ENCODE data around the gene CELSR1. TPM values are rescaled to one million over a fixed set of nuclear protein-coding genes. Genes with fewer than 3 reads are reported as not detected.
"Not testable (repeated sequence)": the region's sequence is repeated elsewhere in the genome, so short reads cannot be mapped to it uniquely, and the experiment has no call there.

The CELSR1 gene
- polyA plus RNA-seq, 4 donors: 0.27 to 3.0 (median 1.9) TPM; not detected in 1

DNA sequence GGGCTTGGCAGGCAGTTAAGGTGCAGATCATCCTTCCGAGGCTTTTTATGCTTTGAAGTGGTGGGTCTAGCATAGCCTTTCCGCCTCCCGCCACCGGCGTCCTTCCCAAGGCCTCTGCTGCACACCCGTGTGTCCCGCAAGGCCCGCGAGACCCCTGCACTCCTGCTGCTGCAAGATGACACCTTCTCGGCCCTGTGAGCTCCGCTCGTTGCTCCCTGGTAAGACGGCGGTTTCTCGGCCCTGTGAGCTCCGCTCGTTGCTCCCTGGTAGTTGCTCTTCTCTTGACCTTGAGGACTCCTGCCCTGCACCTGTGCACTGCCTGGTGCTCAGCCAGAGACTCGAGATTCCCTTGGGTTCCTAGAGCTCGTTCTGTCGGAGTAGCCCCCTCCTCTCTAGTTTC lies 219.8 kb downstream of the CELSR1 start:
- H3K27me3 ChIP-seq (ENCODE audit: control insufficient read depth in 3 of 3, insufficient read depth in 3 of 3, low read length in 3 of 3): no peaks in the 10 kb centered on the region
- DNase-seq (no peak), FAIRE-seq (no peak)
- no peaks in the 10 kb centered on the region for H3K9me3 ChIP-seq (ENCODE audit: control insufficient read depth in 2 of 2, insufficient read depth in 1 of 2, low read depth in 1 of 2, low read length in 1 of 2)
- no peak overlapping the region for H3K27ac ChIP-seq (ENCODE audit: low read depth in 1 of 3, low read length in 2 of 3)
- 89 to 96% (median 93%) methylated on average over 20 of the region's 20 CpGs for WGBS, 3 donors
- H3K4me1 ChIP-seq (ENCODE audit: control insufficient read depth in 3 of 3, insufficient read depth in 2 of 3, low read depth in 1 of 3, low read length in 2 of 3): no peaks in the 10 kb centered on the region
- H3K4me3 ChIP-seq (ENCODE audit: low read depth in 1 of 3, low read length in 3 of 3): no peak overlapping the region
- H3K36me3 ChIP-seq (ENCODE audit: control insufficient read depth in 3 of 3, insufficient read depth in 2 of 3, low read depth in 1 of 3, low read length in 3 of 3): peaks cover 0 to 46% (median 3%) of the 10 kb centered on the region in 3 donors

- no peaks in the 10 kb centered on the region for H3K27me3 ChIP-seq (ENCODE audit: control insufficient read depth in 3 of 3, insufficient read depth in 3 of 3, low read length in 3 of 3)
- WGBS, 3 donors: 95 to 97% (median 95%) methylated on average over 12 of the region's 12 CpGs
- no peak overlapping the region for H3K4me3 ChIP-seq (ENCODE audit: low read depth in 1 of 3, low read length in 3 of 3)
- H3K27ac ChIP-seq (ENCODE audit: low read depth in 1 of 3, low read length in 2 of 3): no peak overlapping the region
- DNase-seq (no peak), FAIRE-seq (no peak)
- no peaks in the 10 kb centered on the region for H3K9me3 ChIP-seq (ENCODE audit: control insufficient read depth in 2 of 2, insufficient read depth in 1 of 2, low read depth in 1 of 2, low read length in 1 of 2)
- H3K4me1 ChIP-seq (ENCODE audit: control insufficient read depth in 3 of 3, insufficient read depth in 2 of 3, low read depth in 1 of 3, low read length in 2 of 3): no peaks in the 10 kb centered on the region
- H3K36me3 ChIP-seq (ENCODE audit: control insufficient read depth in 3 of 3, insufficient read depth in 2 of 3, low read depth in 1 of 3, low read length in 3 of 3): peaks cover 0 to 44% (median 3%) of the 10 kb centered on the region in 3 donors
Measured at GRCh38 chr22:46315976-46316375, 221.4 kb downstream of the CELSR1 start.

- not testable (repeated sequence) for H3K27ac ChIP-seq (ENCODE audit: low read depth in 1 of 3, low read length in 2 of 3); H3K9me3 ChIP-seq (ENCODE audit: control insufficient read depth in 2 of 2, insufficient read depth in 1 of 2, low read depth in 1 of 2, low read length in 1 of 2)
- 92 to 99% (median 95%) methylated on average over 2 of the region's 2 CpGs for whole genome bisulfite sequencing, 3 donors
Measured at GRCh38 chr22:46312848-46313247, 224.6 kb downstream of the CELSR1 start.

DNA sequence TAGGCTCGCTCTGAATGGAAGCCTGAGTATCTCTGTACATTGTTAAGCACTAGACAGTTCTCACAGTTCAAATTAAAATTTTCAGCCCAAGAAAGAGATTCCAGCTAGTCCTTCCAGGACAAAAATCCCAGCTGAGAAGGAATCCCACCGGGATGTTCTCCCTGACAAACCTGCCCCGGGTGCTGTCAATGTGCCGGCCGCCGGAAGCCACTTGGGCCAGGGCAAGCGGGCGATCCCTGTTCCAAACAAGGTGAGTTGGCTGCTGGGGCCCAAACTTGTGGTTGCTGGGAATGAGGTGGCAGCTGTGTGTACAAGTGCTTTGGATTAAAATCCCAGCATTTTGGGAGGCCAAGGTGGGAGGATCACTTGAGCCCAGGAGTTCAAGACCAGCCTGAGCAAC lies 225.4 kb downstream of the CELSR1 start:
- Histone ChIP-seq H3K4me1 (ENCODE audit: control insufficient read depth in 3 of 3, insufficient read depth in 2 of 3, low read depth in 1 of 3, low read length in 2 of 3) (no peaks in the 10 kb centered on the region), H3K27ac (ENCODE audit: low read depth in 1 of 3, low read length in 2 of 3) (no peak overlapping the region), H3K4me3 (ENCODE audit: low read depth in 1 of 3, low read length in 3 of 3) (no peak overlapping the region), H3K9me3 (ENCODE audit: control insufficient read depth in 2 of 2, insufficient read depth in 1 of 2, low read depth in 1 of 2, low read length in 1 of 2) (no peaks in the 10 kb centered on the region), H3K36me3 (ENCODE audit: control insufficient read depth in 3 of 3, insufficient read depth in 2 of 3, low read depth in 1 of 3, low read length in 3 of 3) (peaks cover 0 to 29% (median 0%) of the 10 kb centered on the region in 3 donors), H3K27me3 (ENCODE audit: control insufficient read depth in 3 of 3, insufficient read depth in 3 of 3, low read length in 3 of 3) (no peaks in the 10 kb centered on the region)
- no peak for FAIRE-seq
- no peak for DNase-seq
- WGBS, 3 donors: 97 to 99% (median 98%) methylated on average over 8 of the region's 8 CpGs

More at GRCh38 chr22:46312848-46313247, 224.6 kb downstream of the CELSR1 start:
- H3K27me3 ChIP-seq (ENCODE audit: control insufficient read depth in 3 of 3, insufficient read depth in 3 of 3, low read length in 3 of 3); FAIRE-seq; H3K4me1 ChIP-seq (ENCODE audit: control insufficient read depth in 3 of 3, insufficient read depth in 2 of 3, low read depth in 1 of 3, low read length in 2 of 3); DNase-seq; H3K4me3 ChIP-seq (ENCODE audit: low read depth in 1 of 3, low read length in 3 of 3): not testable (repeated sequence)
- peaks cover 0 to 34% (median 0%) of the 10 kb centered on the region in 3 donors for H3K36me3 ChIP-seq (ENCODE audit: control insufficient read depth in 3 of 3, insufficient read depth in 2 of 3, low read depth in 1 of 3, low read length in 3 of 3)

Other genes with a start within 250 kb of the CELSR1 start
- 10 to 100 TPM in 1 of 4 donors, 1 to 10 TPM in 2, under 1 TPM in 1; 0.27 to 13.8 (median 5.1) TPM for gene GTSE1, start 240.8 kb downstream of the CELSR1 start, polyA plus RNA-seq
- 10 to 100 TPM; 17.0 to 38.6 (median 34.3) TPM for gene TRMU, start 201.9 kb downstream of the CELSR1 start, polyA plus RNA-seq
- 10 to 100 TPM; 30.5 to 64.9 (median 40.9) TPM for gene GRAMD4, start 82.8 kb upstream of the CELSR1 start, polyA plus RNA-seq
- 10 to 100 TPM; 43.7 to 84.7 (median 59.7) TPM for gene CERK, start 200.6 kb upstream of the CELSR1 start, polyA plus RNA-seq
- 10 to 100 TPM; 17.7 to 26.4 (median 21.0) TPM for gene TBC1D22A, start 225.0 kb upstream of the CELSR1 start, polyA plus RNA-seq

Data from small intestine (tissue), 7 donors.